LNCAP (cell line): ENCODE results near the gene PNKP.

ENCODE experiments used
- TF ChIP-seq, protein P1 (sequence below): fragments of 450-650 bp; IDR thresholded peaks from 2 replicates; pipeline ENCODE4 v1.5.1; 2017; ENCODE audit warnings: mild to moderate bottlenecking

PNKP gene

DNA sequence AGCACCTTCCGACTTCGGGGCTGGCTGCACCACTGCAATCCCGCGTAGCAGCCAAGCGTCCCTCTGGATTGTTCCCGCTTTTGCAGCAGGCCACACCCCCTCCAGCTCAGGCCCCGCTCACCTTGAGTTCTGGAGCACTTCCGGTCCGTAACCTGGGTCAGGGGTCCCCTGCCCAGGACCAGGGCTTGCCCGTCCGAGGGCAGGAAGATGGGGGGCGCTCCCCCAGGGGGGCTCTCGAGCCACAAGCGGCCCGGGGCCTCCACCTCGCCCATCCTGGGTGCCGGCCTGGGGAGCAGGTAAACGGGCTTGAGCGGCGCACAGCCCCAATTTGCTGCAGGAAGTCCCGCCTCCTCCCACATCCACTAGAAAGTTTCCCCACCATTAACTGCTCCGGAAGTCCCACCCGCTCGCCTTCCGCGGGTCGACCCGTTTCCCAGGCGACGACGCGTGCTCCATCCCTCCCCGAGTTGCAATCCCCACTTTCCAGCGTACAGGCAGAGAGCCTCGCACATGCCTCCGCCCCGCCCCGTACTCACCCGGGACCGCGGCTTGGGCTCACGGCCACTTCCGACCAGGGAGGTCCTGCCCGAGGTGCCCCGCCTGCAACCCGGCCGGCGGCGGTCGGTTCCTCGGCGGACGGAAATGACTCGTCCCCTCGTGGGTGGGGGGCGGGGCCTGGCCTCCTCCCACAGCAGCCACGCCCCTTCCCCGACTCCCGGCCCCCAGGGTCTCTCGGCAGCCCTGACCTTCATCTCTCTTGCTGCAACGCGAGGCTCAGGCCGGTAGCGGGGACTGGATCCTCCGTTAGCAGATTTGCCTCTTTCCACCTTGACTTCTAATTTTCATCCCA, at the start of gene PNKP:
TSS of gene PNKP (minus strand) at position 644 of the 850 bp plus-strand sequence. CDS start at position 272, 372 bp downstream.
- TF ChIP-seq, protein P1, sequence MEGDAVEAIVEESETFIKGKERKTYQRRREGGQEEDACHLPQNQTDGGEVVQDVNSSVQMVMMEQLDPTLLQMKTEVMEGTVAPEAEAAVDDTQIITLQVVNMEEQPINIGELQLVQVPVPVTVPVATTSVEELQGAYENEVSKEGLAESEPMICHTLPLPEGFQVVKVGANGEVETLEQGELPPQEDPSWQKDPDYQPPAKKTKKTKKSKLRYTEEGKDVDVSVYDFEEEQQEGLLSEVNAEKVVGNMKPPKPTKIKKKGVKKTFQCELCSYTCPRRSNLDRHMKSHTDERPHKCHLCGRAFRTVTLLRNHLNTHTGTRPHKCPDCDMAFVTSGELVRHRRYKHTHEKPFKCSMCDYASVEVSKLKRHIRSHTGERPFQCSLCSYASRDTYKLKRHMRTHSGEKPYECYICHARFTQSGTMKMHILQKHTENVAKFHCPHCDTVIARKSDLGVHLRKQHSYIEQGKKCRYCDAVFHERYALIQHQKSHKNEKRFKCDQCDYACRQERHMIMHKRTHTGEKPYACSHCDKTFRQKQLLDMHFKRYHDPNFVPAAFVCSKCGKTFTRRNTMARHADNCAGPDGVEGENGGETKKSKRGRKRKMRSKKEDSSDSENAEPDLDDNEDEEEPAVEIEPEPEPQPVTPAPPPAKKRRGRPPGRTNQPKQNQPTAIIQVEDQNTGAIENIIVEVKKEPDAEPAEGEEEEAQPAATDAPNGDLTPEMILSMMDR, result no peak

DNA sequence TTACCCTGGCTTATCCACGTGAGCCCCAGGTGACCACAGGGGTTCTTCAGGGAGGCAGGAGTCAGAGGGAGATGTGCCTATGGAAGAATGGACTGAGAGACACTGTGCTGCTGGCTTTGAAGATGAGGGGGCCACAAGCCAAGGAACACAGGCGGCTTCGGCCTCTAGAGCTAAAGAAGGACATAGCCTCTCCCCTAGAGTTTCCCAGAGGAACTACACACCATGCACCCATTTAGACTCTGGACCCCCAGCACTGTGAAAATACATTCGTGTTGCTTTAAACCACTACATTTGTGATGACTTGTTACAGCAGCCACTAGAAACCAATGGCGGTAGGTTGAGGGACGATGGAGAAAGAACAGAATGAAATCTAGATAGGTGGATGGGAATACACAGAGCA, 47.9 kb upstream of the PNKP start:
- TF ChIP-seq, protein P1, result no peak

DNA sequence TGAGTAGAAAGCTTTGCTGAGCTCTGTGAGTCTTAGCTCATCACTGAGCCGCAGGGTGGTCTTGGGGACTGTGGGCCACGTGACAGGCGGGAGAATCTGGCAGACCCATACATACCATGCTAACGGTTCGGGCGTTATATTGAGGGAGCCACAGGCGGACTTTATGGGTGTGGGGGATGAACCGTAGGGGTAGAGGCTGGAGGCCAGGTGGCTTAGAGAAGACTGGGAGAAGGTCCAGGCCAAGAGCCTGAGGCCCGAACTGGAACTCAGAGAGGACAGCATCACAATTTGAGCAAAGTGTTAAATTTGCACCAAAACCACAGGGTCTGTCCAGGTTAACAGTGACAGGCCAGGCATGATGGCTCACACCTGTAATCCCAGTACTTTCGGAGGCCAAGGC, 46.3 kb upstream of the PNKP start:
- TF ChIP-seq, protein P1, result no peak

DNA sequence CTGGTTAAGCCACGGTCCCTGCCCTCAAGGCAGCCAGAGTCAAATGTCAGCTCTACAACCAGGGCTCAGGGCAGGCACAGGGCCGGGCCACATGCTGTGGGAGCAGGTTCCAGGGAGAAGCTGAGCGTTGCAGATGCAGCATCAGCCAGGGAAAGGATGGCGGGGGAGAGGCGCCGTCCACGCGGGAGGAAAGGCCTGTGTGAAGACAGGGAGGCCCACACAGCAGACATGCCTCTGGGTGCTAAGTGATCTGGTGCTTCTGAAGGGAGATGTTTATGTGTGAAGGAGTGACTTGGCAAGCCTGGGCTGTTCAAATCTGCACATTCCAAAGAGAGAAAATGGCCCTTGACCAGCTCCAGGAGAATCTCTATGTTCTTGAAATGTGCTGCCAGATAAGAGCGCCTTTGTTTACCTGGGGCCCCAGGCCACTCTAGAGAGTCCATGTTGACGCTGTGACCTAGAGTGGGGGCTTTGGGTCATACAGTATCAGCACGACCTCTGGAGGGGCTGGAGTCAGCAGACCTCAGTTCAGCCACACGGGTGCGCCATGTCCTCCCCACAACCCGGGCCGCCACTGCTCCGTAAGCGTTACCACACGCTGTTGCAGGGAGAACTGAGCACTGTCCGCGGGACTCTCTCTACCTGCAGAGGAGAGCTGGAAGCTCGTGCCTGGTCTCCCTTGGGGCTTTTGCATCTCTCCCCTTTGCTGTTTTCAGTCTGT, 45.7 kb upstream of the PNKP start:
- TF ChIP-seq, protein P1, result no peak

DNA sequence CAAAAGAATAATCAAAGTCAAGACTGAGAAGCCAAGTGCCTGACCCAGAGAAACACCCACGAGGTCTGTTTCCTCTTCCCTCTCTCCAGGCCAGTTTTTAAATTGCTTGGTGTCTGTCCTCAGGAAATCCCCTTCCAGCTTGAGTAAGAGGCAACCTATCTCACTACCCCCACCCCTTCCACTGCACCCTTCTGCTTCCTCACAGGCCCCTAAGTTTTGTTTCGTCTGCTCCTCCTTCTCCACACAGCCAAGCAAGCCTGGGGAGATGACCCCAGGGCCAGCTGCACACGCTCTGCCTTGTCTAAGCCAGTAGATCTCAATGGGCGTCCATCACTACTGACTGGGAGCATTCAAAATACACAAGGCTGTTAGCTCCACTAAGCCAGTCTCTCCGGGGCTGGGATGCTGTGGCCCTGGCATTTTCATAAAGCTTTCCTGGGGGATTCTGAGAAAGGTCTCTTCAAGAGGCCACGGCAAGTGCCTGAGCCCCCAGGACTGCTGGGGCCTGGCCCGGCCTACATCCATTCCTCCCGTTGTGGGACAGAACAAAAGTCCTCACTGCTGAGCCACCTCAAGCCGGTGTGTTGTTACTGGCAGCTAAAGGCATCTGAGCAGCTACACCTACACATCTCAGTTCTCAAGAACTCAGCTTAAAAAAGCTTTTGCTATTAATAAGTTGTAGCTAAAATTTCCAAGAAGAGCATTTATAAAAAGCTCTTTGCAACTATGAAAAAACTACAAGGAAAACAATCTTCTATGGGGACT, 44.2 kb upstream of the PNKP start:
- TF ChIP-seq, protein P1, result no peak

DNA sequence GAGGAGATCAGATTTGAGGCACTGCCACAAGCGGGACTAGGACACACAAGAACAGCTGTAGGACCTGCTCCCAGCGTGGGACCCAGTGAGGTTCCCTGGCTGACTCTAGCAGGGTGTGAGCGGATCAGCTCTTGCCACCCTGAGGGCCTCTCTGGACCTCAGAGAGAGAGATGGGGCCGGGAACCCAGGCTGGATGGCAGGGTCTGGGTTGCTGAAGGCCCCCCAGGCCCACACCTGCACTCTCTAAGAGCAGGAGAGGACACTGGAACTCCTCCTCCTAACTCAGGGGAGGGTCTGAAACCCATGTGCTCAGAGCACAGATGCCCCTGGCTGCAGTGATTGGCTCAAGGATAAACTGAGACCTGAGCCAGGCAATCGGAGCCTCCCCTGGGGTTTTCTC, 42.8 kb upstream of the PNKP start:
- TF ChIP-seq, protein P1, result no peak
